Smooth muscle cell (in vitro differentiated cells): Measurements from ENCODE around the gene SLC9A3. TPM values are rescaled to one million over a fixed set of nuclear protein-coding genes. Genes with fewer than 3 reads are reported as not detected.

Source experiments
- DNase-seq: peaks from one replicate; lab custom pipeline; 2025; ENCODE audit not compliant: unreplicated experiment; lab: John Stamatoyannopoulos, UW
- H2AFZ ChIP-seq: fragments of 200-600 bp; sonication (generic); 2 replicates; pipeline ENCODE4 v1.6.0; 2016; ENCODE audit warnings: antibody characterized with exemption, low read depth, mild to moderate bottlenecking
- H3F3A ChIP-seq: fragments of 200-600 bp; sonication (generic); 2 replicates; pipeline ENCODE4 v1.6.0; 2017; ENCODE audit warnings: antibody characterized with exemption, low read depth
- H3K27ac ChIP-seq: fragments of 200-600 bp; sonication (generic); 2 replicates; pipeline ENCODE4 v1.5.1; 2016; ENCODE audit warnings: low read depth, mild to moderate bottlenecking
- H3K27me3 ChIP-seq: fragments of 200-600 bp; sonication (generic); 2 replicates; pipeline ENCODE4 v1.6.1; 2016; ENCODE audit warnings: low read depth, mild to moderate bottlenecking
- H3K36me3 ChIP-seq: fragments of 200-600 bp; sonication (generic); 2 replicates; pipeline ENCODE4 v1.5.1; 2016; ENCODE audit warnings: low read depth
- H3K4me1 ChIP-seq: fragments of 200-600 bp; sonication (generic); 2 replicates; pipeline ENCODE4 v1.5.1; 2016; ENCODE audit warnings: low read depth
- H3K4me2 ChIP-seq: fragments of 200-600 bp; sonication (generic); 2 replicates; pipeline ENCODE4 v1.6.0; 2016; ENCODE audit warnings: mild to moderate bottlenecking
- H3K4me3 ChIP-seq: fragments of 200-600 bp; sonication (generic); 2 replicates; pipeline ENCODE4 v1.5.1; 2016; ENCODE audit warnings: mild to moderate bottlenecking
- H3K79me2 ChIP-seq: fragments of 200-600 bp; sonication (generic); 2 replicates; pipeline ENCODE4 v1.6.0; 2016; ENCODE audit warnings: low read depth, mild to moderate bottlenecking
- H3K9ac ChIP-seq: fragments of 200-600 bp; sonication (generic); 2 replicates; pipeline ENCODE4 v1.6.0; 2016; ENCODE audit warnings: low read depth
- H3K9me3 ChIP-seq: fragments of 200-600 bp; sonication (generic); replicated peaks from 2 replicates; pipeline ENCODE4 v1.5.1; 2016; ENCODE audit warnings: low read depth
- H4K20me1 ChIP-seq: fragments of 200-600 bp; sonication (generic); 2 replicates; pipeline ENCODE4 v1.6.0; 2016; ENCODE audit warnings: low read depth
- WGBS: methylation state at CpG from one replicate; pipeline ENCODE4 v1.1.7; 2016; ENCODE audit warnings: low lambda C conversion rate; 5-methylcytosine and 5-hydroxymethylcytosine counted together
- polyA plus RNA-seq: library from polyadenylated mRNA; unstranded; fragments of >200 nt; fragmentation: Nextera tagmentation; extraction: Ambion mirVana; gene quantifications from 2 replicates; pipeline ENCODE4 v1.2.1, GENCODE V29; 2016
- total RNA-seq: library from RNA; depleted of rRNA; stranded (reverse); fragments of >200 nt; gene quantifications from 2 replicates; pipeline ENCODE4 v1.2.3, GENCODE V29; 2014
- TF ChIP-seq, protein P1 (sequence below): fragments of 200-600 bp; sonication (generic); IDR thresholded peaks from 2 replicates; pipeline ENCODE4 v1.5.1; 2017; ENCODE audit warnings: borderline replicate concordance, mild to moderate bottlenecking, antibody characterized with exemption; ENCODE audit not compliant: insufficient read depth, poor library complexity, severe bottlenecking

Gene SLC9A3
- total and polyA plus RNA-seq, 2 experiments from 2014 or later: 1.1 to 1.8 TPM

DNA sequence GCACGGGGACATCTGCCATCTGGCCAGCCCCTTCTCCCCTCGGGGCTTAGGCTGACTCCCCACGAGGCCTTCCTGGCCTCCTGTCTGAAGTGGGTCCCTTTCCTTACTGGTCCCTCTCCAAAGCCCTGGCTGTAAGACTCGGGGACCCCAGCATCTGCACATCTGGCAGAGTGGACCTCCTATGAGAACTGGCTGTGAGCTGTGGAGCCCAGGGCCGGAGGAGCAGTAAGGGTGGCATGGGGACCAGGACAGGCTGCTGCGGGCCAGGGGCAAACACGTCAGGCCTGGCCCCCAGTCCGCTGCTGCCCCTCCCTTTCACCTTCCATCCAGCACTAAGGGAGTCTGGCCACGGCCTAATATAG, 47.5 kb downstream of the SLC9A3 start:
- Histone ChIP-seq H3K9me3 (no peaks in the 10 kb centered on the region), H3K79me2 (peaks cover 6% of the 10 kb centered on the region), H4K20me1 (peaks cover 33% of the 10 kb centered on the region), H3K27ac (no peak overlapping the region), H3K4me3 (no peak overlapping the region), H2AFZ (no peak overlapping the region), H3K27me3 (peaks cover 12% of the 10 kb centered on the region), H3F3A (no peaks in the 10 kb centered on the region), H3K36me3 (no peaks in the 10 kb centered on the region), H3K4me1 (peaks cover 15% of the 10 kb centered on the region), H3K9ac (no peak overlapping the region), H3K4me2 (no peak overlapping the region)
- DNase-seq: no peak
- TF ChIP-seq, protein P1, sequence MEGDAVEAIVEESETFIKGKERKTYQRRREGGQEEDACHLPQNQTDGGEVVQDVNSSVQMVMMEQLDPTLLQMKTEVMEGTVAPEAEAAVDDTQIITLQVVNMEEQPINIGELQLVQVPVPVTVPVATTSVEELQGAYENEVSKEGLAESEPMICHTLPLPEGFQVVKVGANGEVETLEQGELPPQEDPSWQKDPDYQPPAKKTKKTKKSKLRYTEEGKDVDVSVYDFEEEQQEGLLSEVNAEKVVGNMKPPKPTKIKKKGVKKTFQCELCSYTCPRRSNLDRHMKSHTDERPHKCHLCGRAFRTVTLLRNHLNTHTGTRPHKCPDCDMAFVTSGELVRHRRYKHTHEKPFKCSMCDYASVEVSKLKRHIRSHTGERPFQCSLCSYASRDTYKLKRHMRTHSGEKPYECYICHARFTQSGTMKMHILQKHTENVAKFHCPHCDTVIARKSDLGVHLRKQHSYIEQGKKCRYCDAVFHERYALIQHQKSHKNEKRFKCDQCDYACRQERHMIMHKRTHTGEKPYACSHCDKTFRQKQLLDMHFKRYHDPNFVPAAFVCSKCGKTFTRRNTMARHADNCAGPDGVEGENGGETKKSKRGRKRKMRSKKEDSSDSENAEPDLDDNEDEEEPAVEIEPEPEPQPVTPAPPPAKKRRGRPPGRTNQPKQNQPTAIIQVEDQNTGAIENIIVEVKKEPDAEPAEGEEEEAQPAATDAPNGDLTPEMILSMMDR: no peak
- WGBS: 90% methylated on average over 9 of the region's 9 CpGs

DNA sequence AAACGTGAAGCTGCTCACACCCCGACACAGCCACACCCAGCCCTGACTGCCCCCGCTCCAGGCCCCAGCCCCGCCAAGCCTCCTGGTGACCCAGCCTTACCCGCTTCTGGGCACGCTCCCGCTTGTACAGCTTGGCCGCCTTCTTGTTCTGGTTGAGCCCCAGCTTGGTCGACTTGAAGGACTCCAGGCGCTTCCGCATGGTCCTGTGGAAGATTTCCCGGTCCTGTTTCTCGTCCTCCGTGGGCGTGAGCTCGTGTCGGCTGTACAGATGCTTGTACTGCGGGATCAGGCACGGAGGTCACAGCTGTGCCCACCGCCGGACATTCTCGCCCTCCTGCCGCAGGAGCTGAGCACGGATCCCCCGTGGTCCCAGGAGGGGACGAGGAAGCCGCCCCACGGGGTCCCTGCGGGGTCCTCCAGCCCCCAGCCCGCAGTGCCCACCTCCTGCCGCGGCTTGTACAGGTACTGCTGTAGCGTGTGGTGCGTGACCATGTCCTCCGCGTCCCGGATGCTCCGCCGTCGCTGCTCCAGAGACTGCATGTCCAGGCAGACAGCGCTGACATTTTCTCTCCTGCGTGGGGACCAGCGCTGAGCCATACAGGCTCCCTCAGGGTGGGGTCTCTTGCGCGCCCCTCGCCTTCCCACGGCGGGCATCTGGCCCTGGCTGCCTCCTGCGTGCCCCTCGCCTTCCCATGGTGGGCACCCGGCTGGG, 48.0 kb downstream of the SLC9A3 start:
- 77% methylated on average over 48 of the region's 51 CpGs for WGBS
- no peaks in the 10 kb centered on the region for H3F3A ChIP-seq
- peaks cover 7% of the 10 kb centered on the region for H3K79me2 ChIP-seq
- H3K9ac ChIP-seq: no peak overlapping the region
- no peaks in the 10 kb centered on the region for H3K9me3 ChIP-seq
- H3K4me1 ChIP-seq: peaks cover 15% of the 10 kb centered on the region
- DNase-seq: no peak
- no peak overlapping the region for H3K27ac ChIP-seq
- no peak overlapping the region for H2AFZ ChIP-seq
- H3K4me2 ChIP-seq: no peak overlapping the region
- TF ChIP-seq, protein P1: no peak
- no peaks in the 10 kb centered on the region for H3K36me3 ChIP-seq
- peaks cover 33% of the 10 kb centered on the region for H4K20me1 ChIP-seq
- peaks cover 12% of the 10 kb centered on the region for H3K27me3 ChIP-seq
- no peak overlapping the region for H3K4me3 ChIP-seq

DNA sequence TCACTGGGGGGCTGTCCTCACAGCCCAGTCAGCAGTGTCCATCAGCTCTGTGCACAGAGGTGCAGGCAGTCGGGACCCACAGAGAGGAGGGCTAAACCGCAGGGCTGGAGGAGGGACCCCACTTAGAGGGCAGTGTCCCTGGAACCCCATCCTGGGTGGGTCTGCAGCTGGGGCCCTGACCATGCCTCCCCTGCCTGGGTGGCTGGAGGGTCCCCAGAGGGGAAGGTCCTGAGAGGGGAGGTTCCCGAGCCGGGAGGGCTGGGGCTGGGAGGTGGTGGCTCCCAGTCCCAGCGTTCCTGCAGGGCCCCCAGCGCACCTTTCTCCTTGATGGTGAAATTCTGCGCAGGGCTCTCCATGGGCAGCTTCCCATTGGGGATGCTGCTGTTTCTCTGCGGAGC, 48.5 kb downstream of the SLC9A3 start:
- Histone ChIP-seq H3K4me2 (no peak overlapping the region), H3K4me3 (no peak overlapping the region), H4K20me1 (peaks cover 33% of the 10 kb centered on the region), H3K9ac (no peak overlapping the region), H3K36me3 (no peaks in the 10 kb centered on the region), H3K79me2 (peaks cover 12% of the 10 kb centered on the region), H3F3A (no peaks in the 10 kb centered on the region), H2AFZ (no peak overlapping the region), H3K27me3 (peaks cover 12% of the 10 kb centered on the region), H3K27ac (no peak overlapping the region), H3K4me1 (peaks cover 15% of the 10 kb centered on the region), H3K9me3 (no peaks in the 10 kb centered on the region)
- no peak for DNase-seq
- 76% methylated on average over 8 of the region's 8 CpGs for WGBS
- TF ChIP-seq, protein P1: no peak
